GM12891 (cell line): ENCODE data around the gene SCIMP.
"Not testable (repeated sequence)": the region's sequence is repeated elsewhere in the genome, so short reads cannot be mapped to it uniquely, and the experiment has no call there.

Source experiments
- POLR2A ChIP-seq: IDR thresholded peaks from 2 replicates; pipeline ENCODE4 v1.6.1; 2011; ENCODE audit warnings: low read depth, low read length, control low read depth
- POLR2AphosphoS5 ChIP-seq: IDR thresholded peaks from 2 replicates; pipeline ENCODE4 v1.6.1; 2011; ENCODE audit warnings: low read depth, low read length, control low read depth
- POU2F2 ChIP-seq: IDR thresholded peaks from 2 replicates; pipeline ENCODE4 v1.6.1; 2011; ENCODE audit warnings: low read depth, mild to moderate bottlenecking, control low read depth, low read length, moderate library complexity
- TAF1 ChIP-seq: IDR thresholded peaks from 2 replicates; pipeline ENCODE4 v1.6.1; 2011; ENCODE audit warnings: low read depth, low read length, control low read depth

DNA sequence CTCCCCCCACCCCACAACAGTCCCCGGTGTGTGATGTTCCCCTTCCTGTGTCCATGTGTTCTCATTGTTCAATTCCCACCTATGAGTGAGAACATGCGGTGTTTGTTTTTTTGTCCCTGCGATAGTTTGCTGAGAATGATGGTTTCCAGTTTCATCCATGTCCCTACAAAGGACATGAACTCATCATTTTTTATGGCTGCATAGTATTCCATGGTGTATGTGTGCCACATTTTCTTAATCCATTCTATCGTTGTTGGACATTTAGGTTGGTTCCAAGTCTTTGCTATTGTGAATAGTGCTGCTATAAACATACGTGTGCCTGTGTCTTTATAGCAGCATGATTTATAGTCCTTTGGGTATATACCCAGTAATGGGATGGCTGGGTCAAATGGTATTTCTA, 17.1 kb downstream of the SCIMP start:
- TF ChIP-seq POLR2A, POLR2AphosphoS5, TAF1, POU2F2: not testable (repeated sequence)
